ENCODE data around the gene NUCKS1. TPM values are rescaled to one million over a fixed set of nuclear protein-coding genes. Genes with fewer than 3 reads are reported as not detected.

NUCKS1 gene, protein sequence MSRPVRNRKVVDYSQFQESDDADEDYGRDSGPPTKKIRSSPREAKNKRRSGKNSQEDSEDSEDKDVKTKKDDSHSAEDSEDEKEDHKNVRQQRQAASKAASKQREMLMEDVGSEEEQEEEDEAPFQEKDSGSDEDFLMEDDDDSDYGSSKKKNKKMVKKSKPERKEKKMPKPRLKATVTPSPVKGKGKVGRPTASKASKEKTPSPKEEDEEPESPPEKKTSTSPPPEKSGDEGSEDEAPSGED
- 188 and 191 TPM in 2 replicates for total RNA-seq

- intact Hi-C loops (cut with micrococcal nuclease), result loop anchor here (1.0 to 10.0 kb wide), 3 partner anchors 25 to 466 kb away; partner anchors contain the start of gene RAB29
Measured at GRCh38 chr1:205750138-205751035, at the start of gene NUCKS1. NUCKS1 (minus strand) TSS chr1:205750182; CDS start chr1:205749973, 209 bp downstream.

- intact Hi-C loops (cut with micrococcal nuclease), result no loop called here
Measured at GRCh38 chr1:205798577-205798976, 48.6 kb upstream of the NUCKS1 start.

- intact Hi-C loops (cut with micrococcal nuclease), result no loop called here
Measured at GRCh38 chr1:205797168-205797567, 47.2 kb upstream of the NUCKS1 start.

- intact Hi-C loops (cut with micrococcal nuclease), result no loop called here
Measured at GRCh38 chr1:205794011-205794730, 44.2 kb upstream of the NUCKS1 start.

DNA sequence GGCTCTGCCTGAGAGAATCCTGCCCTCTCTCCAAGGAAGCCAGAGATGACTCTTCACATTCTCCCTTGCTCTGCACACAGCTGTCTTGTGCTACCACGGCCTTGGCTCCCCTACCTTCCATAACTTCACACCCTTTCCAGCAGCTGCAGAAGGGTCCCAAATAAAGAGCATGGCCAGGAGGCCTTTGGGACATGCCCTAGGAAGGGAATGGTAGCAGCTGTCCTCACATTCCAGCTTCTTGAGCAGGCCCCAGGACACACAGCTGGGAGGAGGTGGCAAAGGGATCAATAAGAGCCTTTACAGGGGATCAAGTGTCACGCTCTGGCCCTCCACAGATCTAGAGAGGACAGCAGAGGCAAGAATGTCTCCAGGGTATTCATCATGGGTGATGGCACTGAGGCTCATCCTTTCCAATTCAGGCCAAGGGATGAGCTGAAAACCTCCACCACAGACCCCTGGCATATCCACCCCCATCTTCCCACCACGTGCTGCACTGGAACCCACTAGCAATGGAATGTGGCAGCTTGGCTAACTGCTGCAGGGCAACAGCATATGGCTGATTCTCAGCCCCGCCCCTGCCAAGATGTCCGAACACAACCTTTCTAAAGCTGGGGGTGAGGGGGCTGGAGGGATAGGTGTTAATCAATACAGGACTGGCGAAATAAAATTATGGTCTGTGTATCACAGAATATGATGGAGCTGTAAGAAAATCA, 43.1 kb upstream of the NUCKS1 start:
- intact Hi-C loops (cut with micrococcal nuclease), result no loop called here

- intact Hi-C loops (cut with micrococcal nuclease), result no loop called here
Measured at GRCh38 chr1:205792481-205792881, 42.5 kb upstream of the NUCKS1 start.

DNA sequence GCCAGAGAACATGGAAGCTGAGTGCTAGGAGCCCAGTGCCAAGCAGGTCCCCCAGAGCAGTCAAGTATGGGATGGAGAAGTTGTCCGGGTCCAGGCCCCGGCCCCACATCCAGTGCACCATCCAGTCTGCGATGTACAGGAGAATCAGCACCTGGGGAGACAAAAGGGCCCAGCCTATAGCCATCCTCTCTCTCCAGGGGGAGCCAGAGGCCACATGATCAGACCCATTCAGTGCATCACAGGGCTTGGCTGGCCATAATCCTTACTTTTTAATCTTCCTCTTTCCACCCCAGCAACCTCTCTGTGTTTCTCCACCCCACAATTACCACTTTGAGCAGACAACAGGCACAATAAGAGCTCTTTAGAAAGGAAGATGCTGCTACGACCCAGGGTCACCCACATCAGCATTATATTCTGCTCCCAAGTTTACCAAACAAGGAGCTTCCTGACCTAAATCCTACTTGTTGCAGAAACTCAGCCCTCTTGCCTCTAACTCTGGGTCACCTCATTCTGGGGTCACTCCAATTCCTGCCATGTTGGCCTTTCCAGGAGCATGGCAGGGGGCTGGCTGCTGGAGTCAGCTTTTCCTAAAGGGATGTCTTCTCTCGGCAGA, 41.7 kb upstream of the NUCKS1 start:
- intact Hi-C loops (cut with micrococcal nuclease), result loop anchor here (1.0 to 2.0 kb wide), 3 partner anchors 117 to 186 kb away; no protein-coding TSS in a partner anchor

DNA sequence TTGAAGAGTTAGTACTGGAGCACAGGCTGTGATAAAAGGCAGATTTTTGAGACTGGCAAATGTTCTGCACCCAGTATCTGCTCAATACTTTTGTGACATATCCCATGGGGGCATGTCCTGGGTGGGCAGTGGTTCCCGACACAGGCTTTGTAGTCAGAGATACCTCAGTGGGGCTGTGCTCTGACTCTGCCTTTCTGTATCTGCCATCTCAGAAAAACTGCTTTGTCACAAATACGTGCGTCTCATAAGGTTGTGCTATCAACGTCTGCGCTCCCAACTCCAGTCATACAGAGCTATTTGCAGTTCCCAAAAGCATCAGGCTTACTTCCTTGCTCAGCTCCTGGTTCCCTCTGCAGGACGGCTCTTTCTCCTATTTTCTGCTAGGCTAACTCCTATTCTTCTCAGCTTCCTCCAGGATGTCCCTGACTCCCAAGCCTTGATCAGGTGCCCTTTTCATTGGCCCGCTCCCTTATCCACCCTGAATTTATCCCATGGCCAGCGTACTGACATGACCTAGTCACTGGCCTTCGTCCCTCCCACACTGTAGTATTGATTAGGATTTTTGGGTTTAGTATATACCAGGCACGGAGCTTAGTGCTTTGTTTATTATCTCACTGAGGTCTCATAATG, 37.4 kb upstream of the NUCKS1 start:
- intact Hi-C loops (cut with micrococcal nuclease), result no loop called here

- intact Hi-C loops (cut with micrococcal nuclease), result no loop called here
Measured at GRCh38 chr1:205786601-205787000, 36.6 kb upstream of the NUCKS1 start.

- intact Hi-C loops (cut with micrococcal nuclease), result no loop called here
Measured at GRCh38 chr1:205785446-205785845, 35.5 kb upstream of the NUCKS1 start.

DNA sequence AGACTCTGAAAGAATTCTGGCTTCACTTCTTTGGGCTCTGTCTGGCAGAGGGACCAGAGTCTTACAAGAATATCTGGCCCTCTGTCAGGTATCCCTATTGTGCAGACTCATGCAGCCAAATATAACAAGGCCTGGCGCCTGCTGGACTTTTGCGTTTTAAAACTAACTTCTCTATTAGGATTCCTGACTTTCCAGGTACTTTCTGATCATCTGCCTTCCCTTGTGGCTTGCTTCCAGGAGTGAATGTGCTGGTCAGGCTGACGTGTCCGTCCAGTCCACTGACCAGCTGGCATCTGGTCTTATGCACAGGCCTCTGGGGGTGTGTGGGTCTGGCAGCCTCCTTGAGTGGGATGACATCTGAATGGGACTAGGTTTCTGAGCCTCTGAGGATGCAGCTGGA, 33.9 kb upstream of the NUCKS1 start:
- intact Hi-C loops (cut with micrococcal nuclease), result loop anchor here (2.0 kb wide), 2 partner anchors 35 to 73 kb away; no protein-coding TSS in a partner anchor

GRCh38 chr1:205783433-205783795, 33.4 kb upstream of the NUCKS1 start:
- intact Hi-C loops (cut with micrococcal nuclease), result loop anchor here (2.0 kb wide), 2 partner anchors 35 to 73 kb away; no protein-coding TSS in a partner anchor

DNA sequence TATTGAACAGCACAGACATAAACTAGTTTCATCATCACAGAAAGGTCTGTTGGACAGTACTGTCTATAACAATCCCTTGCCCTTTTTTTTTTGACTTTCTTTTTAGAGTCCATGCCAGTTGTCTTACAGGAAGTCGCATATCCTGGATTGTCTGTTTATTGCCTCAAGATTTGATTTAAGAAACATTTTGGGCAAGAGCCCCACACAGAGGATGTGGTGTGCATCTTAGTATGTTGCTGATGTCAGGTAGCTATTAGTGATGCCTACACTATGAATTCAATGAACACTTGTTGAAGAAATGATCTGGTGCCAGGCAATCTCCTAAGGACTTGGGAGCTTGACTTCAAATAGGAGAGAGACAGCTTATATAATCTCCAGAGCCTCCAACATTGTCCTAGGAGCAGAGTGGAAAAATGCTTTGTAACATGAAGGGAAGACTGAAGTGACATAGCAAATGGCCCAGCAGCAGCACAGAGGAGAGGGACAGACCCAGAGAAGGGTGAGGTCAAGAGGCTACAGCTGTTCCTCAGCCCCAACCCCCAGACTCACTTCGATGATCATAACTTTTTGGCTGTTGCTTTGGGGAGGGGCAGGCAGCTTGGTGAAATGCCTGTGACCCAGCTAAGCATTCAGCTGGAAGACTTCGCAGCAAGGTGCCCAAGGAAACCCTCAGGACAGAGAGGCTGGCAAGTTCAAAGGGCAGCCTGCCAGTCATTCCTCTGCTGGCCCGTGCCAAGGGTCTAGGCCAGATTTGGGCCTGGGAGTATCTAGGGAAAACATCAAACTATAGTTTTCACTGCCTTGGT, 32.8 kb upstream of the NUCKS1 start:
- intact Hi-C loops (cut with micrococcal nuclease), result loop anchor here (1.0 to 2.0 kb wide), 3 partner anchors 34 to 124 kb away; no protein-coding TSS in a partner anchor

DNA sequence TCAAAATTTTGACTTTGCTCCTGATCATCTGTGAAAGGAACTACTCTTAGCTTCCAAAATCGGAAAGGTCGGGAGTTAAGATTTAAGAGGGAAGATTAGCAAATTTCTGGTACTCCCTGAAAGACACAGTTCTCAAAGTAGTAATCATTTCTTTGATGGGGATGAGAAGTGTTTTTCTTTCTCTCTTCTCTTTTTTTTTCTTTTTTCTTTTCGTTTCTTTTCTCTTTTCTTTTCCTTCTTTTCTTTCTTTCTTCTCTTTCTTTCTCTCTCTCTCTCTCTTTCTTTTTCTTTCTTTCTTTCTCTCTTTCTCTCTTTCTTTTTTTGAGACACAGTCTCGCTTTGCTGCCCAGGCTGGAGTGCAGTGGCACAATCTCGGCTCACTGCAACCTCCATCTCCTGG, 30.4 kb upstream of the NUCKS1 start:
- intact Hi-C loops (cut with micrococcal nuclease), result no loop called here

GRCh38 chr1:205777994-205778393, 28.0 kb upstream of the NUCKS1 start:
- intact Hi-C loops (cut with micrococcal nuclease), result loop anchor here (10.0 kb wide), 1 partner anchor 183 kb away; no protein-coding TSS in a partner anchor

GRCh38 chr1:205775717-205776056, 25.7 kb upstream of the NUCKS1 start:
- intact Hi-C loops (cut with micrococcal nuclease), result loop anchor here (1.0 to 10.0 kb wide), 6 partner anchors 25 to 565 kb away; partner anchors contain the start of genes DSTYK, NUCKS1, PM20D1 and SLC41A1

GRCh38 chr1:205775015-205775716, 25.2 kb upstream of the NUCKS1 start, which contains the start of gene RAB29:
RAB29 (minus strand) TSS chr1:205775482; CDS start chr1:205774956, 526 bp downstream.
- intact Hi-C loops (cut with micrococcal nuclease), result loop anchor here (1.0 to 10.0 kb wide), 6 partner anchors 25 to 564 kb away; partner anchors contain the start of genes DSTYK, NUCKS1, PM20D1 and SLC41A1
